Smooth muscle cell (in vitro differentiated cells): ENCODE results near the gene PARP9. TPM values are rescaled to one million over a fixed set of nuclear protein-coding genes. Genes with fewer than 3 reads are reported as not detected.

Experiments used
- DNase-seq: peaks from one replicate; lab custom pipeline; 2025; ENCODE audit not compliant: unreplicated experiment; lab: John Stamatoyannopoulos, UW
- H2AFZ ChIP-seq: fragments of 200-600 bp; sonication (generic); 2 replicates; pipeline ENCODE4 v1.6.0; 2016; ENCODE audit warnings: antibody characterized with exemption, low read depth, mild to moderate bottlenecking
- H3F3A ChIP-seq: fragments of 200-600 bp; sonication (generic); 2 replicates; pipeline ENCODE4 v1.6.0; 2017; ENCODE audit warnings: antibody characterized with exemption, low read depth
- H3K27ac ChIP-seq: fragments of 200-600 bp; sonication (generic); 2 replicates; pipeline ENCODE4 v1.5.1; 2016; ENCODE audit warnings: low read depth, mild to moderate bottlenecking
- H3K27me3 ChIP-seq: fragments of 200-600 bp; sonication (generic); 2 replicates; pipeline ENCODE4 v1.6.1; 2016; ENCODE audit warnings: low read depth, mild to moderate bottlenecking
- H3K36me3 ChIP-seq: fragments of 200-600 bp; sonication (generic); 2 replicates; pipeline ENCODE4 v1.5.1; 2016; ENCODE audit warnings: low read depth
- H3K4me1 ChIP-seq: fragments of 200-600 bp; sonication (generic); 2 replicates; pipeline ENCODE4 v1.5.1; 2016; ENCODE audit warnings: low read depth
- H3K4me2 ChIP-seq: fragments of 200-600 bp; sonication (generic); 2 replicates; pipeline ENCODE4 v1.6.0; 2016; ENCODE audit warnings: mild to moderate bottlenecking
- H3K4me3 ChIP-seq: fragments of 200-600 bp; sonication (generic); 2 replicates; pipeline ENCODE4 v1.5.1; 2016; ENCODE audit warnings: mild to moderate bottlenecking
- H3K79me2 ChIP-seq: fragments of 200-600 bp; sonication (generic); 2 replicates; pipeline ENCODE4 v1.6.0; 2016; ENCODE audit warnings: low read depth, mild to moderate bottlenecking
- H3K9ac ChIP-seq: fragments of 200-600 bp; sonication (generic); 2 replicates; pipeline ENCODE4 v1.6.0; 2016; ENCODE audit warnings: low read depth
- H3K9me3 ChIP-seq: fragments of 200-600 bp; sonication (generic); replicated peaks from 2 replicates; pipeline ENCODE4 v1.5.1; 2016; ENCODE audit warnings: low read depth
- H4K20me1 ChIP-seq: fragments of 200-600 bp; sonication (generic); 2 replicates; pipeline ENCODE4 v1.6.0; 2016; ENCODE audit warnings: low read depth
- WGBS: methylation state at CpG from one replicate; pipeline ENCODE4 v1.1.7; 2016; ENCODE audit warnings: low lambda C conversion rate; 5-methylcytosine and 5-hydroxymethylcytosine counted together
- polyA plus RNA-seq: library from polyadenylated mRNA; unstranded; fragments of >200 nt; fragmentation: Nextera tagmentation; extraction: Ambion mirVana; gene quantifications from 2 replicates; pipeline ENCODE4 v1.2.1, GENCODE V29; 2016
- total RNA-seq: library from RNA; depleted of rRNA; stranded (reverse); fragments of >200 nt; gene quantifications from 2 replicates; pipeline ENCODE4 v1.2.3, GENCODE V29; 2014
- TF ChIP-seq, protein P1 (sequence below): fragments of 200-600 bp; sonication (generic); IDR thresholded peaks from 2 replicates; pipeline ENCODE4 v1.5.1; 2017; ENCODE audit warnings: borderline replicate concordance, mild to moderate bottlenecking, antibody characterized with exemption; ENCODE audit not compliant: insufficient read depth, poor library complexity, severe bottlenecking

The PARP9 gene
- total and polyA plus RNA-seq, 2 experiments from 2014 or later, result 3.8 to 5.1 TPM

DNA sequence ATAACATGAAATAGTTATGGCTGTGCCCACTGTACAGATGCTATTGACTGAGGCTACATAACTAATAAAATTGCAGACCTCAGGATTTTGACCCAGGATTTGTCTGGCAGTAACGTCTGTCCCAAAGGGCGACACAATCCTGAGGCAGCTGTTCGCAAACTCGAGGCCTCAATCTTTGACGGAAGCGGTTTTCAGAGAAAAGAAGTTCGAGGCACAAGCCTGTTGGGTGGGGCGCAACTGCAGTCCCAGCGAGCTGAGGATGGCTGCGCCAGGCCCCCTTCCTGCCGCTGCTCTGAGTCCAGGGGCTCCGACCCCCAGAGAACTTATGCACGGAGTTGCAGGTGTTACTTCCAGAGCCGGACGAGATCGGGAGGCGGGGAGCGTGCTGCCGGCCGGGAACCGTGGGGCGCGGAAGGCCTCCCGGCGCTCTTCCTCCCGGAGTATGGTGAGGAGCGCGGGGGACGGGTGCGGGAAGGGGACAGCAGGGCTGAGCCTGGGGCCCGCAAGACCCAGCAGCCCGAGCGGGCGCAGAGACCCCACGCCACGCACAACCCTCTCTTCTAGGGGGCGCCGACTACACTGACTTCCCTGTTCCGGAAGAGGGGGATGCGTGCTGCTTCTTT, 13.4 kb upstream of the PARP9 start, which contains the start of gene PARP15:
Gene PARP15 (plus strand): TSS at position 242 of the 623 bp plus-strand sequence. CDS start 18 bp downstream, at position 260.
- TF ChIP-seq, protein P1, sequence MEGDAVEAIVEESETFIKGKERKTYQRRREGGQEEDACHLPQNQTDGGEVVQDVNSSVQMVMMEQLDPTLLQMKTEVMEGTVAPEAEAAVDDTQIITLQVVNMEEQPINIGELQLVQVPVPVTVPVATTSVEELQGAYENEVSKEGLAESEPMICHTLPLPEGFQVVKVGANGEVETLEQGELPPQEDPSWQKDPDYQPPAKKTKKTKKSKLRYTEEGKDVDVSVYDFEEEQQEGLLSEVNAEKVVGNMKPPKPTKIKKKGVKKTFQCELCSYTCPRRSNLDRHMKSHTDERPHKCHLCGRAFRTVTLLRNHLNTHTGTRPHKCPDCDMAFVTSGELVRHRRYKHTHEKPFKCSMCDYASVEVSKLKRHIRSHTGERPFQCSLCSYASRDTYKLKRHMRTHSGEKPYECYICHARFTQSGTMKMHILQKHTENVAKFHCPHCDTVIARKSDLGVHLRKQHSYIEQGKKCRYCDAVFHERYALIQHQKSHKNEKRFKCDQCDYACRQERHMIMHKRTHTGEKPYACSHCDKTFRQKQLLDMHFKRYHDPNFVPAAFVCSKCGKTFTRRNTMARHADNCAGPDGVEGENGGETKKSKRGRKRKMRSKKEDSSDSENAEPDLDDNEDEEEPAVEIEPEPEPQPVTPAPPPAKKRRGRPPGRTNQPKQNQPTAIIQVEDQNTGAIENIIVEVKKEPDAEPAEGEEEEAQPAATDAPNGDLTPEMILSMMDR, result no peak

DNA sequence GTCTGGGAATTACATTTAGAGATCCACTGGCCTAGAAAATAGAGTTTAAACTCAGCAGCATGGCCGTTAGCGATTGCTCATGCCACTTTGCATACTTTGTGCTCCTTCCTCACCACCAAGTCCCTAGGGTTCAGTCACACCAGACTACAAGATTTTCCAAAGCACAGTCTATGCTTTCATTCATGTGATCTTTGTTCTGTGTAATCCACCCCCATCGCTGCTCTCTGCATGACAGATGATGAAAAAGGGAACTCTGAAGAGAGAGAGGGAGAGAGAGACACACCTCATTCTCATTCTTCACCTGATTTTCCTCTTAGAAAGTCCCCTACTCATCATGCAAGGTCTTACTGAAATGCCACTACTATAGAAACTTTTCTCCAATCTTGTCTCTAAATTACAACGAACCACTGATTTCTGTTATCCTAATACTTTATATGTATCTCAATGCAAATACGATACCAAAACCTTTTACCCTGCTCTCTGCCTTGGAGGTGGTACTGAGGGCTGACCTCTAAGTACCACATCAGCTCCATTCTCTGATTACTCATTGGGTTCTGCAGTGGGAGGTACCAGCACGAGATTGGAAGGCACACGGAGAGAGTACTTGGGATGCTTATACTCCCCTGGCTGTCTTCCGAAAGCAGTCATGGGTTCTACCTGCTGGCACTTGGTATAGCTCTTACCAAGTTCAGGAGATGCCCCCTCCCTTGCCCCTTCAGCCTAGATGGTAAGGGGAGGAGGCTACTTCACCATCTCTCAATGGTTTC, 12.3 kb upstream of the PARP9 start:
- Histone ChIP-seq H3K9ac (no peak overlapping the region), H2AFZ (no peak overlapping the region), H3K27ac (no peak overlapping the region), H3K27me3 (peaks cover 31% of the 10 kb centered on the region), H3F3A (no peaks in the 10 kb centered on the region), H3K4me3 (no peak overlapping the region), H4K20me1 (no peaks in the 10 kb centered on the region), H3K36me3 (peaks cover under 1% of the 10 kb centered on the region), H3K79me2 (no peaks in the 10 kb centered on the region), H3K4me1 (no peaks in the 10 kb centered on the region), H3K9me3 (peaks cover 2% of the 10 kb centered on the region), H3K4me2 (no peak overlapping the region)
- WGBS, result 77% methylated on average over 8 of the region's 8 CpGs
- DNase-seq, result no peak
- TF ChIP-seq, protein P1, result no peak

More for the DNA sequence above, 13.4 kb upstream of the PARP9 start, which contains the start of gene PARP15:
- H3F3A ChIP-seq, result no peaks in the 10 kb centered on the region
- H3K4me1 ChIP-seq, result no peaks in the 10 kb centered on the region
- H3K4me3 ChIP-seq, result peak within 1 kb of the TSS; percentile 49
- H4K20me1 ChIP-seq, result no peaks in the 10 kb centered on the region
- H3K9me3 ChIP-seq, result peaks cover 10% of the 10 kb centered on the region
- peaks cover 31% of the 10 kb centered on the region for H3K27me3 ChIP-seq
- no peak within 1 kb of the TSS for H3K9ac ChIP-seq
- WGBS, result 20% methylated on average over 32 of the region's 40 CpGs
- H3K27ac ChIP-seq, result no peak within 1 kb of the TSS
- peaks cover 5% of the 10 kb centered on the region for H3K36me3 ChIP-seq
- H2AFZ ChIP-seq, result peak within 1 kb of the TSS; percentile 86
- no peak for DNase-seq
- H3K79me2 ChIP-seq, result no peaks in the 10 kb centered on the region
- peak within 1 kb of the TSS; percentile 90 for H3K4me2 ChIP-seq

DNA sequence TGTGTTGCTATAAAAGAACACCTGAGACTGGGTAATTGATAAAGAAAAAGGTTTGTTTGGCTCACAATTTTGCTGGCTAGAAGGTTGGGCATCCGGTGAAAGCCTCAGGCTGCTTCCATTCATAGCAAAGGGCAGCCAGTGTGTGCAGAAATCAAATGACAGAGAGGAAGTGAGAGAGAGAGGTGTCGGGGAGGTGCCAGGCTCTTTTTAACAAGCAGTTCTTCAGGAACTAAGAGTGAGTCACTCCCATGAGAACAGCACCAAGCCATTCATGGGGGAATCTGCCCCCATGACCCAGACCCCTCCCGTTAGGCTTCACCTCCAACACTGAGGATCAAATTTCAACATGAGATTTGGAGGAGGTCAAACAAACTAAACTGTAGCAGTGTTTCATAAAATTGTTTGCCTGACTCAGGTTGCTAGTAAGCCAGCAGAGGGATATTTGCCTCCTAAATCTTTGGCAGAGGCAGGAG, 8.9 kb upstream of the PARP9 start:
- Histone ChIP-seq H3K4me3 (no peak overlapping the region), H3F3A (no peaks in the 10 kb centered on the region), H3K4me1 (no peaks in the 10 kb centered on the region), H3K9me3 (no peaks in the 10 kb centered on the region), H4K20me1 (no peaks in the 10 kb centered on the region), H3K27ac (no peak overlapping the region), H2AFZ (no peak overlapping the region), H3K4me2 (no peak overlapping the region), H3K9ac (no peak overlapping the region), H3K79me2 (no peaks in the 10 kb centered on the region), H3K27me3 (peaks cover 20% of the 10 kb centered on the region), H3K36me3 (no peaks in the 10 kb centered on the region)
- WGBS, result 43% methylated on average over 3 of the region's 3 CpGs
- TF ChIP-seq, protein P1, result no peak
- no peak for DNase-seq
